HCT116 (cell line): ENCODE results near the gene STARD8.
"Not testable (repeated sequence)": the region's sequence is repeated elsewhere in the genome, so short reads cannot be mapped to it uniquely, and the experiment has no call there.

Experiments used
- RAD21 ChIP-seq: IDR thresholded peaks from 2 replicates; pipeline ENCODE4 v1.6.1; 2012; ENCODE audit warnings: low read depth, mild to moderate bottlenecking
- ZFX ChIP-seq: fragments of 450-650 bp; IDR thresholded peaks from 2 replicates; pipeline ENCODE4 v1.6.1; 2017

DNA sequence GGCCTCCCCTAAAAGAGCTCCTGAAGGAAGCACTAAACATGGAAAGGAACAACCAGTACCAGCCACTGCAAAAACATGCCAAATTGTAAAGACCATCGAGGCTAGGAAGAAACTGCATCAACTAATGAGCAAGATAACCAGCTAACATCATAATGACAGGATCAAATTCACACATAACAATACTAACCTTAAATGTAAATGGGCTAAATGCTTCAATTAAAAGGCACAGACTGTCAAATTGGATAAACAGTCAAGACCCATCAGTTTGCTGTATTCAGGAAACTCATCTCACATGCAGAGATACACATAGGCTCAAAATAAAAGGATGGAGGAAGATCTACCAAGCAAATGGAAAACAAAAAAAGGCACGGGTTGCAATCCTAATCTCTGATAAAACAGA lies 43.2 kb upstream of the STARD8 start:
- TF ChIP-seq RAD21, ZFX: not testable (repeated sequence)
